Ishikawa (cell line): ENCODE measurements around the gene PRPF6.

ENCODE experiments used
- CEBPB ChIP-seq: IDR thresholded peaks from 2 replicates; pipeline ENCODE4 v1.6.1; 2012
- EGR1 ChIP-seq: IDR thresholded peaks from 2 replicates; pipeline ENCODE4 v1.6.1; 2012
- EP300 ChIP-seq: IDR thresholded peaks from 2 replicates; pipeline ENCODE4 v1.6.1; 2012; ENCODE audit warnings: borderline replicate concordance
- FOXM1 ChIP-seq: IDR thresholded peaks from 2 replicates; pipeline ENCODE4 v1.6.1; 2012; ENCODE audit warnings: low read depth, borderline replicate concordance
- MAX ChIP-seq: IDR thresholded peaks from 2 replicates; pipeline ENCODE4 v1.6.1; 2012
- RAD21 ChIP-seq: IDR thresholded peaks from 2 replicates; pipeline ENCODE4 v1.6.1; 2012; ENCODE audit warnings: low read depth
- REST ChIP-seq: IDR thresholded peaks from 2 replicates; pipeline ENCODE4 v1.6.1; 2012; ENCODE audit warnings: low read depth, mild to moderate bottlenecking
- TAF1 ChIP-seq: IDR thresholded peaks from 2 replicates; pipeline ENCODE4 v1.6.1; 2012; ENCODE audit warnings: low read depth, mild to moderate bottlenecking
- TEAD4 ChIP-seq: IDR thresholded peaks from 2 replicates; pipeline ENCODE4 v1.6.1; 2012
- ZBTB7A ChIP-seq: IDR thresholded peaks from 2 replicates; pipeline ENCODE4 v1.6.1; 2012; ENCODE audit warnings: low read depth
- TF ChIP-seq, protein P1 (sequence below): IDR thresholded peaks from 2 replicates; pipeline ENCODE4 v1.6.1; 2012

DNA sequence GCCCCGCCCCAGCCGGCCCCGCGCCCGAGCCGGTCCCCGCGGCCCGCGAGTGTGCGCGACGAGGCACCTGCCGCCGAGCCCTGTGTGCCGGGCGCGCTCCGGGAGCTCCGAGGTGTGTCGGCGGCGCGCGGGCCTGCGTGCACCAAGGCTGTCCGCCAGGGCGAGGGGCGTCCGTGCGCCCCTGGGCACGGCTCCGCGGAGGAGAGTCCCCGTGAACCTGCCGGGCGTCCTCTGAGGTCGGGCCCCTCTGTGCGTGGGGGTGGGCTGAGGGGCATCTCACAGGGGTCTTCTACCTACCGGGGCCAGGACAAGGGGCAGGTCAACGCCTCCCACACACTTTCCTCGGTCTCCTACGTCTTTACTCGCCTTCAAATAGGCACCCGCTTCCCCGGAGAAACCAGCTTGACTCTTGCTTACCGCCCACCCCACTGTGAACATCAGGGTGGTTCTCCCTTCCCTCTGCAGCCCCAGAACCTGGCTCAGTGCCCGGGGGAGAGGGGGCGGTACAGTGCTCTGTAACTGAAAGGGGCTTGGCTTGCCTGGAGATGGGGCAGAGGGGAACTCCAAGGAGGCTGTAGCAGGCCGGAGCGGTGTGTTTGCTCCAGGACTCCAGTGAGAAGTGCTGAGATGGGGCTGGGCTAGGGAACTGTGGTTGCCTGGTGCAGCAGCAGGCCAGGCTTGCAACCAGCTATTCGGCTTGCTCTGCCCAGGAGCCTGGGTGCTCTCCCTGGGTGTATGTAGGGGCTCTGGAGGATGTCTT lies 1.2 kb upstream of the PRPF6 start, which contains the start of gene SAMD10:
- no peak for TF ChIP-seq REST
- no peak for TF ChIP-seq EP300
- TF ChIP-seq ZBTB7A, result peak; percentile 8; the same call in 1 of the 2 replicates
- no peak for TF ChIP-seq FOXM1
- no peak for TF ChIP-seq RAD21
- no peak for TF ChIP-seq TAF1
- TF ChIP-seq EGR1, result no peak; the same call in 1 of the 2 replicates
- TF ChIP-seq TEAD4, result no peak
- TF ChIP-seq MAX, result 0 out of 2 replicates have a peak, but pooled peaks have one; percentile 24
- TF ChIP-seq CEBPB, result no peak
- TF ChIP-seq, protein P1, sequence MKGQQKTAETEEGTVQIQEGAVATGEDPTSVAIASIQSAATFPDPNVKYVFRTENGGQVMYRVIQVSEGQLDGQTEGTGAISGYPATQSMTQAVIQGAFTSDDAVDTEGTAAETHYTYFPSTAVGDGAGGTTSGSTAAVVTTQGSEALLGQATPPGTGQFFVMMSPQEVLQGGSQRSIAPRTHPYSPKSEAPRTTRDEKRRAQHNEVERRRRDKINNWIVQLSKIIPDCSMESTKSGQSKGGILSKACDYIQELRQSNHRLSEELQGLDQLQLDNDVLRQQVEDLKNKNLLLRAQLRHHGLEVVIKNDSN, result no peak
